Ishikawa (cell line): ENCODE measurements around the gene CTDP1.

Experiments used
- CREB1 ChIP-seq: IDR thresholded peaks from 2 replicates; pipeline ENCODE4 v1.6.1; 2012; ENCODE audit warnings: low read depth
- EGR1 ChIP-seq: IDR thresholded peaks from 2 replicates; pipeline ENCODE4 v1.6.1; 2012
- EP300 ChIP-seq: IDR thresholded peaks from 2 replicates; pipeline ENCODE4 v1.6.1; 2012; ENCODE audit warnings: borderline replicate concordance
- FOXM1 ChIP-seq: IDR thresholded peaks from 2 replicates; pipeline ENCODE4 v1.6.1; 2012; ENCODE audit warnings: low read depth, borderline replicate concordance
- MAX ChIP-seq: IDR thresholded peaks from 2 replicates; pipeline ENCODE4 v1.6.1; 2012
- RAD21 ChIP-seq: IDR thresholded peaks from 2 replicates; pipeline ENCODE4 v1.6.1; 2012; ENCODE audit warnings: low read depth
- TAF1 ChIP-seq: IDR thresholded peaks from 2 replicates; pipeline ENCODE4 v1.6.1; 2012; ENCODE audit warnings: low read depth, mild to moderate bottlenecking
- YY1 ChIP-seq: IDR thresholded peaks from 2 replicates; pipeline ENCODE4 v1.6.1; 2012; ENCODE audit warnings: low read depth
- ZBTB7A ChIP-seq: IDR thresholded peaks from 2 replicates; pipeline ENCODE4 v1.6.1; 2012; ENCODE audit warnings: low read depth
- TF ChIP-seq, protein P1 (sequence below): IDR thresholded peaks from 2 replicates; pipeline ENCODE4 v1.6.1; 2012

- no peak for TF ChIP-seq EGR1
- TF ChIP-seq FOXM1 = no peak
- TF ChIP-seq YY1 = no peak
- no peak for TF ChIP-seq MAX
- TF ChIP-seq TAF1 = no peak
- TF ChIP-seq EP300 = no peak
- no peak for TF ChIP-seq RAD21
- TF ChIP-seq CREB1 = no peak
- TF ChIP-seq ZBTB7A = no peak
- TF ChIP-seq, protein P1, sequence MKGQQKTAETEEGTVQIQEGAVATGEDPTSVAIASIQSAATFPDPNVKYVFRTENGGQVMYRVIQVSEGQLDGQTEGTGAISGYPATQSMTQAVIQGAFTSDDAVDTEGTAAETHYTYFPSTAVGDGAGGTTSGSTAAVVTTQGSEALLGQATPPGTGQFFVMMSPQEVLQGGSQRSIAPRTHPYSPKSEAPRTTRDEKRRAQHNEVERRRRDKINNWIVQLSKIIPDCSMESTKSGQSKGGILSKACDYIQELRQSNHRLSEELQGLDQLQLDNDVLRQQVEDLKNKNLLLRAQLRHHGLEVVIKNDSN = no peak
Observed at GRCh38 chr18:79645291-79645983, 34.2 kb upstream of the CTDP1 start.
